Thyroid gland (tissue), 4 donors: ENCODE measurements around the gene LPCAT2.

Experiments used
- POLR2A ChIP-seq, 2 donors: fragments of 450-650 bp; IDR thresholded peaks; one replicate each; pipeline ENCODE4 v1.6.1; 2017; ENCODE audit warnings: antibody characterized with exemption in 2 of 2, mild to moderate bottlenecking in 2 of 2, moderate library complexity in 1 of 2
- TF ChIP-seq, protein P1 (sequence below), 6 experiments: fragments of 200-600 bp in 3 of 6; fragments of 450-650 bp in 3 of 6; sonication (generic) in 3 of 6; IDR thresholded peaks; one replicate each; pipeline ENCODE4 v1.5.1; 2016 to 2019; ENCODE audit warnings: antibody characterized with exemption in 6 of 6, mild to moderate bottlenecking in 2 of 6, inconsistent platforms in 1 of 6, moderate library complexity in 1 of 6

DNA sequence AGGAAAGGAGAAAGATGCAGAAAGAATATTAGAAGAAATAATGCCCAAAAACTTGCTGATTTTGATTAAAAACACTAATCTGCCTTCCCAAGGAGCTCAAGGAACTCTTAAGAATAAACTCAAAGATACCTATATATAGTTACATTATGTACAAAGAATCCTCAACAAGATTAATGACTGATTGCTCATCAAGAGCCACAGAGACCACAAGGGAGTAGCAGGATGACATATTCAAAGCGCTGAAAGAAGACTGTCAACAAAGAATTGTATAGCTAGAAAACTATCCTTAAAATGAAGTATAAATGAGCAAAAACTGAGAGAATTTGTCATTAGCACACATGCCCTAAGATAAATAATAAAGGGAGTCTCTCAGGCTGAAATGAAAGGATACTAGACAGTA is 6.2 kb downstream of the LPCAT2 start:
- TF ChIP-seq, protein P1, sequence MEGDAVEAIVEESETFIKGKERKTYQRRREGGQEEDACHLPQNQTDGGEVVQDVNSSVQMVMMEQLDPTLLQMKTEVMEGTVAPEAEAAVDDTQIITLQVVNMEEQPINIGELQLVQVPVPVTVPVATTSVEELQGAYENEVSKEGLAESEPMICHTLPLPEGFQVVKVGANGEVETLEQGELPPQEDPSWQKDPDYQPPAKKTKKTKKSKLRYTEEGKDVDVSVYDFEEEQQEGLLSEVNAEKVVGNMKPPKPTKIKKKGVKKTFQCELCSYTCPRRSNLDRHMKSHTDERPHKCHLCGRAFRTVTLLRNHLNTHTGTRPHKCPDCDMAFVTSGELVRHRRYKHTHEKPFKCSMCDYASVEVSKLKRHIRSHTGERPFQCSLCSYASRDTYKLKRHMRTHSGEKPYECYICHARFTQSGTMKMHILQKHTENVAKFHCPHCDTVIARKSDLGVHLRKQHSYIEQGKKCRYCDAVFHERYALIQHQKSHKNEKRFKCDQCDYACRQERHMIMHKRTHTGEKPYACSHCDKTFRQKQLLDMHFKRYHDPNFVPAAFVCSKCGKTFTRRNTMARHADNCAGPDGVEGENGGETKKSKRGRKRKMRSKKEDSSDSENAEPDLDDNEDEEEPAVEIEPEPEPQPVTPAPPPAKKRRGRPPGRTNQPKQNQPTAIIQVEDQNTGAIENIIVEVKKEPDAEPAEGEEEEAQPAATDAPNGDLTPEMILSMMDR (IDR thresholded peaks at IDR 0.05): no peak
- no peak for TF ChIP-seq POLR2A (IDR thresholded peaks at IDR 0.05)
